ENCODE measurements around the gene SPTSSB.

DNA sequence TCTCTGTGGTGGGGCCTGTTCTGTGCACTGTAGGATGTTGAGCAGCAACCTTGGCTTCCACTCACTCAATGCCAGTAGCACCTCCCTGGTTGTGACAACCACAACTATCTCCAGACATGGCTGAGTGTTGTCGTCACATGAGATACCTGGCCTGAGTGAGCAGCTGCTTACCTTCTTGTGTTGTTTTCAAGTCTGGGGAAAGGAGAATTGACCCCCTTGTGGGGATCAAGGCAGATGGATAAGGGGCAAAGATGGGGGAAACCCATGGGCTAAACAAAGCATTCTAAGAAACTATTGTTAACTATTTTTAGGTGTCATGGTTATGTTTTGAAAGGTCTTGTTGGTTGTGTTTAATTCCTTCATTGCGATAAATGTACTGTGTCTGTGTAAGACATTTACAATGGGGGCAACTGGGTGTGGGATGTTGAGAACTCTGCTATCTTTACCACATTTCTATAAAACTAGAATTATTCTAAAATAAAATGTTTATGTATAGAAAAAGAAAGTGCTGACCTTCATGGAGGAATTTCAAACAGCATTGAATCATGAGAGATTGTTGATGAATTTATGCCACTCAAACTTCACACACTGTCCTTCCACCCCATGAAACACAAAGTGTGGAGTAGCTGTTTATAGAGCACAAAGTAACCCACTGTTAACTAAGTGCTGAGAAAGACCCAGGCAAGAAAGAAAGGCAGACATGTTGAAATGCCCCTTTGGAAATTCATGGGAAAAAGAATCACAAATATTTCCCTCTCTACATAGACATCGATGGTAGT is 48.4 kb upstream of the SPTSSB start:
- TF ChIP-seq, protein P1, sequence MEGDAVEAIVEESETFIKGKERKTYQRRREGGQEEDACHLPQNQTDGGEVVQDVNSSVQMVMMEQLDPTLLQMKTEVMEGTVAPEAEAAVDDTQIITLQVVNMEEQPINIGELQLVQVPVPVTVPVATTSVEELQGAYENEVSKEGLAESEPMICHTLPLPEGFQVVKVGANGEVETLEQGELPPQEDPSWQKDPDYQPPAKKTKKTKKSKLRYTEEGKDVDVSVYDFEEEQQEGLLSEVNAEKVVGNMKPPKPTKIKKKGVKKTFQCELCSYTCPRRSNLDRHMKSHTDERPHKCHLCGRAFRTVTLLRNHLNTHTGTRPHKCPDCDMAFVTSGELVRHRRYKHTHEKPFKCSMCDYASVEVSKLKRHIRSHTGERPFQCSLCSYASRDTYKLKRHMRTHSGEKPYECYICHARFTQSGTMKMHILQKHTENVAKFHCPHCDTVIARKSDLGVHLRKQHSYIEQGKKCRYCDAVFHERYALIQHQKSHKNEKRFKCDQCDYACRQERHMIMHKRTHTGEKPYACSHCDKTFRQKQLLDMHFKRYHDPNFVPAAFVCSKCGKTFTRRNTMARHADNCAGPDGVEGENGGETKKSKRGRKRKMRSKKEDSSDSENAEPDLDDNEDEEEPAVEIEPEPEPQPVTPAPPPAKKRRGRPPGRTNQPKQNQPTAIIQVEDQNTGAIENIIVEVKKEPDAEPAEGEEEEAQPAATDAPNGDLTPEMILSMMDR (conservative IDR thresholded peaks at IDR 0.05 in 1 of 2, IDR thresholded peaks at IDR 0.05 in 1 of 2; ENCODE audit: low read depth in 1 of 2, low read length in 2 of 2) = no peak
- TF ChIP-seq EZH2 (IDR thresholded peaks at IDR 0.05; ENCODE audit: low read length, missing control alignments) = no peak
